H54 (cell line): ENCODE results near the gene NCKAP5.

ENCODE experiments used
- DNase-seq: peaks from one replicate; pipeline ENCODE4 v3.0.0; 2011; ENCODE audit warnings: low spot score, mixed read lengths; ENCODE audit not compliant: insufficient read length
- FAIRE-seq: peaks from 3 replicates; lab custom pipeline; 2011; peaks lifted over from hg19 to GRCh38; lab: Jason Lieb, UNC
- POLR2A ChIP-seq: IDR thresholded peaks from 2 replicates; pipeline ENCODE4 v1.6.1; 2011; ENCODE audit warnings: low read depth, mild to moderate bottlenecking, low read length

The NCKAP5 gene

DNA sequence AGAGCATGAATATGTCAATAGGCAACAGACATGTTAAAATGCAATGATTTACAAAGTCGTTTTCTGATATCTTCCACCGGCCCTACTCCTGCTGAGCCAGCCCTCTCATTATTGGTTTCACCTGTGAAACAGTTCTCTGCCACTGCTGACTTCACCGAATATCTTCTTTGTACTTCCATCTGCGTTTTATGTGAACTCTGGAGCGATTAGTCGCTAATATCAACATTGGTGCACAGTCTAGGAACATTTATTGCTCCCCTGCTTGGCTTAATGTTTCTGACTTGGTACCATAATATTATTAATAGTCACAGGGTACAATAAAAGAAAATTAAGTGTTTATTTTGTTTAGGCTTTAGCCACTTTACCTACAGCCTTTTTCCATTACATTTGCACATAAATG, 105.5 kb downstream of the NCKAP5 start:
- no peak for DNase-seq
- TF ChIP-seq POLR2A = no peak
- no peak for FAIRE-seq

DNA sequence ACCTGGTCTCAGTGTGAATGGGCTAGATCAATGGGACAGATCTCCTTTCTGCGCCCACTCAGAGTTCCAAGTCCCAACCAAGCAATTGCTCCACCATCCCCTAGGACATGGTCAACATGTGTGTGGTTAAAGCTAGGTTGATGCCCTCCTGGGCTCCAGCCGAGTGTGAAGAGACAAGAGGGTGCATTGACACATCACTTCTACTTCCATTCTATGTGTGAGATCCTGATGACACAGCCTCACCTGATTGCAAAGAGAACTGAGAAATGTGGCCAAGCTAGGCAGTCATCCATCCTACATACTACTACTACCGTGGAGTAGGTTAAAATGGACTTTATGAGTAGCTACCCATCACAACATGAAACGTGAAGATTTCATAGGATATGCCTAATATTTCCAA, 106.8 kb downstream of the NCKAP5 start:
- DNase-seq (no peak), FAIRE-seq (no peak)
- TF ChIP-seq POLR2A = no peak

DNA sequence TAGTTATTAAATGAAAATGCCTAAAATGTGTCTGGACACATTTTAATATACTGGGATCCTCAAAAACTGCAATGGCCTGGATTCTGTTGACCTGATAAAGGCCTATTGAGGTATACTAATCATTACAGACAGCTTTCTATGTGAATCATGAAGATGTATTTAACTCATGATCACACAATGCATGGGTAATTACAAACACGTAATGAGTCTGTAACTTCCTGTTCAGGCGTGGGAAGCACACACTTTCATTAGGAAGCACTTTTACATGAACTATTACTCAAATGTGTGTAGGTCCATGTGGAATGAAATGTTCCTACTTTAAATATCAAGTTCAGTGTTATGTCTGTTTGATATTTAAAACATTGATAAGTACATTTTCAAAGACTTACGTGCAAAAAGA, 108.7 kb downstream of the NCKAP5 start:
- no peak for DNase-seq
- FAIRE-seq = no peak
- TF ChIP-seq POLR2A = no peak

DNA sequence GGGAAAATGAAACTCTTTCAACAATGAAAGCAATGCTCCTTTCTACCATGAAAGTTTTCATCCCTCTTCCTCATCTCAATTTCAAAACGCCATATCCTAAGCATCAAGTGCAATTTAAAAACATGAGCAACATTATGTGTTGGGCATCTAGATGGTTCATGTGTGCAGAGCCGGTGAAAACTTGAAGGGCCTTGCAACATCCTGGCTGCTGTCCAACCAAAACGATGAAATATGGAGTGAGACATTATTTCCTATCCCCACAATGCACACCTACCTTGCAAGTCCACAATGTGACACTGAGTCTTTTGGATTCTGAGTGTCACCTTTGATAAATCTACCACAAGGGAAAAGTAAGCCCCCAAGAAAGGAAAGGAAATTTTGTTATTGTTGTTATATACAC, 110.0 kb downstream of the NCKAP5 start:
- TF ChIP-seq POLR2A = no peak
- no peak for FAIRE-seq
- DNase-seq = no peak

DNA sequence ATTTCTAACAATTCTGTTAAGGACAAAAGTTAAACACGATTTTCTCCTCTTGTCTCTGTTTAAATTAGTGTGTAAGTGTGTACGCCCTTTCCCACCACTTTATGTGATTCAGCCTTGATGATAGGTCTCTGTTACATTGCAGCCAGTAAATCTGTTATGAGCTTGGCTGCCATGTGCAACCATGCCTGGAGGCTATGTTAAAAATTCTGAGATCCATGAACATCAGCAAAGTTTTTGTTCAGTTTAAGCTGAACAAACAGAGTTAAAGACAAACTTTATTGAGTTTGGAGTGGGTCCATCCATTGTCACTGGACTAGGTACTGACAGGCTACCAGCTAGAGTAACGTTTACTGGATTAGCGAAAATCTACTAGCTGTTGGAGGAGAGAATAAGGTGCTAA, 110.4 kb downstream of the NCKAP5 start:
- no peak for DNase-seq
- TF ChIP-seq POLR2A = no peak
- FAIRE-seq = no peak

DNA sequence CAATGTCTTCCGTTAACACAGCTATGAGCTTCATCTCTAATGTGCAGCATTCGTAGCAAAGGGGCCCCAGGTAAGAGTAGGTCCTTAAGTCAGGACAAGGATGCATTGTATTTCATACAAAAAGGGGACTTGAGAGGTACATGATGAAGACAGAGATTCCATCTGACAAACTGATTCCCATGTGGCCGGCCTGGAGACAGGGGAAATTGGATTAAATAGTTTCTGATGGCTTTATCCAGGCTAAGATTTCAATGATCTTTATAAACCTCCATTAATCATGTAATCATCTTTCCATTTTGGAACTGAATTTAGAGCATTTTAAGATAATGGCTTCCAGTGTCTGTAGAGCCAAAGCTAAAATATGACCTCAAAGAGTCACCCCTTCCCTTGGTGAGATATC, 111.3 kb downstream of the NCKAP5 start:
- TF ChIP-seq POLR2A = no peak
- no peak for FAIRE-seq
- no peak for DNase-seq

DNA sequence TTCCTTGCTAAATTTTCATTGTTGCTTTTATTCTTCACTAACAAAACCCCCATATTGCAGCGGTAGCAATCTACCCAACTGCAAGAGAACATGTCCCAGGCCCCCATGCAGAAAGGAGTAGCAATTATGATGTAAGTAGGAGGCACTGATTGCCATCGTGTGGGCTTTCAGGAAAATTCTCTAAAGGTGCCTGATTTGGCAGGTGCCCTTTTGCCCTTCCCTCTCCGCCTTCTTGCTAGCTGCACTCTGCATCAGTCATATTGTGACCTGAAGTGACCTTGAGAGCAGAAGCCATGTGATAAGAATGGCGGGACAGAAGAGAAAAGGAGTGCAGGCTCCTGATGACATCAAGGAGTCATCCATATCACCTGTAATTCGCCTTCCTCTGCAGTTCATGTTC, 112.1 kb downstream of the NCKAP5 start:
- FAIRE-seq (no peak), DNase-seq (no peak)
- no peak for TF ChIP-seq POLR2A

DNA sequence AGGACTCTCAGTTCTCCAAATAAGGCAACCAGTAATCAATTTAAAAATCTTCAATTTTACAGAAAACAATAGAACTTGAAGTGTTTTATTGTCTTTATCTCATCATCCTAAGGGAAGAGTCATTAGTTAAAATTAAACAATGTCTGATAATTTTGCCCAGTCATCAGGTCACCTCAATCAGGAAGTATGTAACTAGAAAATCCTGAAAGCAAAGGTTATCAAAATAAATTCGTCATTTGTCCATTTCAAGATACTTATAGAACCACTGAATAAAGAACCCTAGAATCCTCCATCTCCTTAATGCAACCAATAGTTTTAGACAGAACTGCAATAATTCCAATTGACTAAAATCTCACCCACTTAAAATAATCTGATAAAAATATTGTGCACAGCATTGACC, 115.2 kb downstream of the NCKAP5 start:
- DNase-seq (no peak), FAIRE-seq (no peak)
- no peak for TF ChIP-seq POLR2A

DNA sequence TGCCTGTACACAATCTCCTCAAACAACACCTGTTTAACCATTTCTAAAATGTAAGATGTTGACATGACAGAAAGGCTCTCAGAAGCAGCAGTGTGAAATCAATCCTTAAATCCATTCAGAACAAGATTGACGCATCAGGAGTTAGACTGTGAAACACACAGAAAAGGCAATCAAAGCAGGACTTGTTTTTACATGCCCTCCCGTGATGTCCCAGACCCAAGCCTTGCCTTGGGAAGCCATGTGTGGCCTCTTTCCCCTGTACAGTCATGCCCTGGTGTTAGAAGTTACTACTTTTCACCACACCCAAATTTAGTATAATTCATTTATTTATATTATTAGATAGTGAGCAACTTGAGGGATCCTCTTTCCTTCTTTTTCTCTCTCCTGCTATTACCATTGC, 115.7 kb downstream of the NCKAP5 start:
- DNase-seq (no peak), FAIRE-seq (no peak)
- no peak for TF ChIP-seq POLR2A

DNA sequence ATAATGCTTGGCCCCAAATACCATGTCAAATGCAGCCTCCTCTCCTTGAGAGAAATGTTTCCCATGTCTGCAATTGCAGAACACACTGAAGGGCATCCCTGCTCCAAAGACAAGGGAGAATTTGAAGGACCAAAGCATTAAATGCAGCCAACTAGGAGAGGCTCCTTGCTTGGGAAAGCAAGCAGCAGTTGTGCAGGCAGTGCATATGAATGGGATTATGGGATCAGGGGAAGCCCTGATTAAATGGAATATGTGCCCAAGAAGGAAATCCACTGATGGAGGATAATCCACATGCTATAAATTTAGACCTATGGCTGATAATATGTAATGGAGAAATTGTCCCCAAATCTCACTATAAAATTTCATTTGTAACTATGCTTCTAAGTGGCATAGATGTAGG, 116.1 kb downstream of the NCKAP5 start:
- DNase-seq (no peak), FAIRE-seq (no peak)
- no peak for TF ChIP-seq POLR2A

DNA sequence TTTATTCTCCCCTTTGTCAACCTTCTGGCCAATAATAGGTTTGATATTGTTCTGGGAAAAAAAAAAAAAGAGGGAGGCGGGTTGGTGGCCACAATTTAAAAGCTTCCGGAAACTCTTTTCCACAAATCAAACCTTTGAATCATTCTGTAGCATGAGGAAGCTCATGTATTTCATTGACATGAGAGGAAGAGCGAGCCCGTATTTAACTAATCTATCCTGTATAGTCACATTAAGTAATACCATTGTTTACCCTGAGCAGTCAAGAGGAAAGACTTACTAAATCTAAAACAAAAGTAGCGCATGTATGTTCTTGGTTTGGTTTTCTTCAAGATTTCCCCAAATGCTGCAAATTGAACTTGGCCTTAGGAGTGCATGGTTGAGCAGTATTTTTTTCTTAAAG, 120.1 kb downstream of the NCKAP5 start:
- DNase-seq (no peak), FAIRE-seq (no peak)
- no peak for TF ChIP-seq POLR2A

DNA sequence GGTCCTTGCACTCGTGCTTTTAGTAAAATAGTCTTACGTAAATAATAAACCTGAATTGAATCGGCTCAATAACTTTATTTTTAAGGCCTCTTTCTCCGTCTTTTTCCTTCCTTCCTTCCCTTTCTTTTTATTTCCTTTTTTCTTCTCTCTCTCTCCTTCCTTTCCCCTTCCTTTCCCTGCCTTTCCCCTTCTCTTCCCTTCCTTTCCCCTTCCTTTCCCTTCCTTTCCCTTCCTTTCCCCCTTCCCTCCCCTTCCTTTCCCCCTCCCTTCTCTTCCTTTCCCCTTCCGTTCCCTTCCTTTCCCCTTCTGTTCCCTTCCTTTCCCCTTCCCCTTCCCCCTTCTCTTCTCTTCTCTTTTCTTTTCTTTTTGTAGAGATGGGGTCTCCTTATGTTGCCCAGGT, 121.0 kb downstream of the NCKAP5 start:
- TF ChIP-seq POLR2A = no peak
- no peak for FAIRE-seq

DNA sequence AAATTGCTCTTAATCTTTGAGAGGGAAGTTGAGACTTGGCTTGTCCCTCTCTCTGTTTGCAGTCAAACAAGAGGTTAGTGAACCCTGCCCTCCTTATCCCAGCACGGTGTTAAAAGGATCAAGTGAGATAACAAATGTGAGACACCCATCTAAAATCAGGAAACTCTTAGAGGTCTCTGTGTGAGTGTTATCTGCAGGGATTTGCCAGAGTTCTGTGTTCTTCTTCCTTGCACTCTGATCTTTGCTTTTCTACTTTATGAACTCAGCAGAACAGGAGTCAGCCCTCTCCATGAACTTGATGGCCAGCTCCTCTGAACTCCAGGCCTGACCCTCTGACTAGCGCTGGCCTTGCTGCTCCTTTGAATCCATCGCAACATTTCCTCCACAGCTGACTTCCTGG, 123.8 kb downstream of the NCKAP5 start:
- FAIRE-seq (no peak), DNase-seq (no peak)

More for the DNA sequence above, 121.0 kb downstream of the NCKAP5 start:
- DNase-seq = no peak

DNA sequence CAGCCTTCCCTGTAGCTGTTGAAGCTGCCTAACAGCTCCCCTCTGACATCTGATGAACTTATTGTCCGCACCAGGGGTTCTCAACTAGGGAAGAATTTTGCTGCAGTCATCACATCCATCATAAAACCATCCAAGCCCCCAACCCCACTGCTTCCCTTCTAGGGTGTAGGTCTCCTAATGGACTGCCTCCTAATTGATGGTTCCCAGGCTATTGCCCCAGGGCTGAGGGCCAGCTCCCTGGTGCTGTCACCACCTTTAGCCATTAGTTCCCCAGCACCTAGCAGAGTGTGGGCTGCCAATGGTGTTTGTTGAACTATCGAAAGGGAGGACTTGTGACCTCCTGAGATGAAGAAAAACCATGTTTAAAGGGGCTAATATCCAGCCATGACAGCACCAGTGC, 125.9 kb downstream of the NCKAP5 start:
- TF ChIP-seq POLR2A = no peak
- DNase-seq (no peak), FAIRE-seq (no peak)

More for the DNA sequence above, 123.8 kb downstream of the NCKAP5 start:
- no peak for TF ChIP-seq POLR2A

DNA sequence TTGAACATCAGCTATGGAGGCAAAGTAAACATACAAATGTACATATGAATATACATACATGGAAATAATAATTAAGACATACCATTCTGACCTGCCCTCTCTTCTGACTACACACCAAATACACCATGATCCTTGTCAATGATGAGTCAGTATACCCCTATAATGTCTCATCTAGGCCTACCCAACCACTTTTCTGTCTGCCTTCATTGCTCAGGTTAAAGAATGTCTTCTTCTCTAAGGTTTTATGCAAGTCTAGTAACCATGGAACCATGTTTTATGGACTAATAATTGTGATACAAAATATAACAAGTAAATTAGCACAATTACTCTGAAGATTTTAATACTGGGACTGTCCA, 128.7 kb downstream of the NCKAP5 start:
- no peak for FAIRE-seq
- no peak for TF ChIP-seq POLR2A
- no peak for DNase-seq
